GM21737 (cell line): Measurements from ENCODE around the gene GADL1.
A peak's percentile ranks its signal among the peaks of the same experiment; 100 is the strongest.

Experiments used
- ATAC-seq: cut with Tn5 transposase; IDR thresholded peaks from one replicate; pipeline ENCODE4 v1.9.1; 2021; ENCODE audit warnings: mild to moderate bottlenecking, moderate library complexity; ENCODE audit not compliant: unreplicated experiment

The GADL1 gene

GRCh38 chr3:30698549-30698948, 195.9 kb downstream of the GADL1 start:
- ATAC-seq, result no peak

- ATAC-seq, result no peak
Observed at GRCh38 chr3:30696896-30697295, 197.6 kb downstream of the GADL1 start.

GRCh38 chr3:30696403-30696819, 198.1 kb downstream of the GADL1 start:
- no peak for ATAC-seq

- no peak for ATAC-seq
Observed at GRCh38 chr3:30695302-30696061, 199.0 kb downstream of the GADL1 start.

- ATAC-seq, result no peak
Observed at GRCh38 chr3:30694668-30695067, 199.8 kb downstream of the GADL1 start.

GRCh38 chr3:30694148-30694547, 200.3 kb downstream of the GADL1 start:
- ATAC-seq, result no peak

- ATAC-seq, result peak; percentile 90
Observed at GRCh38 chr3:30693470-30694120, 200.9 kb downstream of the GADL1 start.

- no peak for ATAC-seq
Observed at GRCh38 chr3:30692498-30693130, 201.8 kb downstream of the GADL1 start.

- ATAC-seq, result no peak
Observed at GRCh38 chr3:30691944-30692343, 202.5 kb downstream of the GADL1 start.

- no peak for ATAC-seq
Observed at GRCh38 chr3:30691249-30691880, 203.1 kb downstream of the GADL1 start.

- no peak for ATAC-seq
Observed at GRCh38 chr3:30690199-30690598, 204.3 kb downstream of the GADL1 start.

- ATAC-seq, result no peak
Observed at GRCh38 chr3:30688776-30689641, 205.5 kb downstream of the GADL1 start.

- no peak for ATAC-seq
Observed at GRCh38 chr3:30687930-30688570, 206.4 kb downstream of the GADL1 start.

GRCh38 chr3:30686799-30687198, 207.7 kb downstream of the GADL1 start:
- no peak for ATAC-seq

- ATAC-seq, result no peak
Observed at GRCh38 chr3:30686176-30686575, 208.3 kb downstream of the GADL1 start.

- ATAC-seq, result no peak
Observed at GRCh38 chr3:30685267-30685667, 209.2 kb downstream of the GADL1 start.

- no peak for ATAC-seq
Observed at GRCh38 chr3:30684356-30684755, 210.1 kb downstream of the GADL1 start.

GRCh38 chr3:30683769-30684168, 210.7 kb downstream of the GADL1 start:
- no peak for ATAC-seq

- no peak for ATAC-seq
Observed at GRCh38 chr3:30682434-30683155, 211.9 kb downstream of the GADL1 start.
